Measurements from ENCODE around the gene MAPK10. TPM values are rescaled to one million over a fixed set of nuclear protein-coding genes. Genes with fewer than 3 reads are reported as not detected.

The MAPK10 gene
- total and polyA plus RNA-seq, 2 experiments from 2014 or later: 3.6 to 8.1 TPM

DNA sequence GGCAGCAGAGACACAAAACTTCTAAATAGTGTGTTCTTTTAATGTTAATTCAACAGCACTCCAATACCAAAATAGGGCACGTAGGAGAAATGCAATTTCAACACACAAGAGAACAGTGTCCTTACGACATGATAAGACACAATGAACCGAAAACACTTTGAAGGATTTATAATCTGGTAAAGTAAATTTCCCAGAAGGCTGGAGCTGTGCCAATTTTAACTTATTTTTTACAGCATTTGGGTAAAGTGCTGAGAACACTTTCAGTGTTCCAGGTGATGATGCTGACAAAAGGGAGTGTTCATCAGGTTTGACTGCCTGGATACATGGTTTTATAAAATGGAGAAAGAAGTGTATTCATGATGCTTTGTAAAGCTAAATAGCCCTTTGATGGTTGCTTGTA lies 76.5 kb downstream of the MAPK10 start:
- Histone ChIP-seq H3K4me3 (no peak overlapping the region), H4K20me1 (replicated peaks; ENCODE audit: insufficient read depth) (no peaks in the 10 kb centered on the region), H3F3A (replicated peaks; ENCODE audit: low read depth) (no peaks in the 10 kb centered on the region), H3K4me1 (ENCODE audit: insufficient read depth) (0 out of 2 replicates have a peak, but pooled peaks cover 6% of the 10 kb centered on the region), H3K27me3 (ENCODE audit: insufficient read depth) (no peaks in the 10 kb centered on the region), H3K36me3 (ENCODE audit: insufficient read depth) (no peaks in the 10 kb centered on the region), H2AFZ (no peak overlapping the region), H3K4me2 (no peak overlapping the region), H3K27ac (ENCODE audit: low read depth) (no peak overlapping the region), H3K79me2 (replicated peaks; ENCODE audit: insufficient read depth) (no peaks in the 10 kb centered on the region), H3K9me2 (ENCODE audit: insufficient read depth) (no peaks in the 10 kb centered on the region)
- Mint-ChIP-seq H3K4me1 (peaks cover 3% of the 10 kb centered on the region; the same call in 2 of the 3 replicates), H3K27me3 (ENCODE audit: insufficient read depth, low read depth, poor library complexity) (no peaks in the 10 kb centered on the region), H3K27ac (no peak overlapping the region), H3K9me3 (no peaks in the 10 kb centered on the region), H3K4me3 (no peak overlapping the region), H3K36me3 (ENCODE audit: low read depth) (no peaks in the 10 kb centered on the region)
- TF ChIP-seq POLR2AphosphoS5 (IDR thresholded peaks at IDR 0.05; ENCODE audit: low read depth) (no peak), ZNF331 (CRISPR knock-in tag; IDR thresholded peaks at IDR 0.05; ENCODE audit: low read depth) (no peak), CREB1 (CRISPR knock-in tag; IDR thresholded peaks at IDR 0.05; ENCODE audit: low read depth) (no peak), ZNF462 (CRISPR knock-in tag; IDR thresholded peaks at IDR 0.05) (no peak), EZH2 (IDR thresholded peaks at IDR 0.05; ENCODE audit: low read depth, unreplicated experiment) (no peak), JUNB (IDR thresholded peaks at IDR 0.05; ENCODE audit: unreplicated experiment) (no peak), EZH2phosphoT487 (IDR thresholded peaks at IDR 0.05; ENCODE audit: unreplicated experiment) (no peak), REST (IDR thresholded peaks at IDR 0.05; ENCODE audit: unreplicated experiment) (no peak), NANOG (IDR thresholded peaks at IDR 0.05; ENCODE audit: borderline replicate concordance) (no peak), STAT1 (IDR thresholded peaks at IDR 0.05; ENCODE audit: unreplicated experiment) (no peak), CTCF (conservative IDR thresholded peaks at IDR 0.05; ENCODE audit: low read depth in 2 of 2) (no peak), ZNF114 (CRISPR knock-in tag; IDR thresholded peaks at IDR 0.05) (no peak)
- TF ChIP-seq, protein P1, sequence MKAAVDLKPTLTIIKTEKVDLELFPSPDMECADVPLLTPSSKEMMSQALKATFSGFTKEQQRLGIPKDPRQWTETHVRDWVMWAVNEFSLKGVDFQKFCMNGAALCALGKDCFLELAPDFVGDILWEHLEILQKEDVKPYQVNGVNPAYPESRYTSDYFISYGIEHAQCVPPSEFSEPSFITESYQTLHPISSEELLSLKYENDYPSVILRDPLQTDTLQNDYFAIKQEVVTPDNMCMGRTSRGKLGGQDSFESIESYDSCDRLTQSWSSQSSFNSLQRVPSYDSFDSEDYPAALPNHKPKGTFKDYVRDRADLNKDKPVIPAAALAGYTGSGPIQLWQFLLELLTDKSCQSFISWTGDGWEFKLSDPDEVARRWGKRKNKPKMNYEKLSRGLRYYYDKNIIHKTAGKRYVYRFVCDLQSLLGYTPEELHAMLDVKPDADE (IDR thresholded peaks at IDR 0.05): no peak
- DNase-seq (ENCODE audit: low spot score) (no peak), ATAC-seq (no peak)

All from GM23338 (cell line).